Measurements from ENCODE around the gene SLF2. TPM values are rescaled to one million over a fixed set of nuclear protein-coding genes. Genes with fewer than 3 reads are reported as not detected.

Gene SLF2, protein sequence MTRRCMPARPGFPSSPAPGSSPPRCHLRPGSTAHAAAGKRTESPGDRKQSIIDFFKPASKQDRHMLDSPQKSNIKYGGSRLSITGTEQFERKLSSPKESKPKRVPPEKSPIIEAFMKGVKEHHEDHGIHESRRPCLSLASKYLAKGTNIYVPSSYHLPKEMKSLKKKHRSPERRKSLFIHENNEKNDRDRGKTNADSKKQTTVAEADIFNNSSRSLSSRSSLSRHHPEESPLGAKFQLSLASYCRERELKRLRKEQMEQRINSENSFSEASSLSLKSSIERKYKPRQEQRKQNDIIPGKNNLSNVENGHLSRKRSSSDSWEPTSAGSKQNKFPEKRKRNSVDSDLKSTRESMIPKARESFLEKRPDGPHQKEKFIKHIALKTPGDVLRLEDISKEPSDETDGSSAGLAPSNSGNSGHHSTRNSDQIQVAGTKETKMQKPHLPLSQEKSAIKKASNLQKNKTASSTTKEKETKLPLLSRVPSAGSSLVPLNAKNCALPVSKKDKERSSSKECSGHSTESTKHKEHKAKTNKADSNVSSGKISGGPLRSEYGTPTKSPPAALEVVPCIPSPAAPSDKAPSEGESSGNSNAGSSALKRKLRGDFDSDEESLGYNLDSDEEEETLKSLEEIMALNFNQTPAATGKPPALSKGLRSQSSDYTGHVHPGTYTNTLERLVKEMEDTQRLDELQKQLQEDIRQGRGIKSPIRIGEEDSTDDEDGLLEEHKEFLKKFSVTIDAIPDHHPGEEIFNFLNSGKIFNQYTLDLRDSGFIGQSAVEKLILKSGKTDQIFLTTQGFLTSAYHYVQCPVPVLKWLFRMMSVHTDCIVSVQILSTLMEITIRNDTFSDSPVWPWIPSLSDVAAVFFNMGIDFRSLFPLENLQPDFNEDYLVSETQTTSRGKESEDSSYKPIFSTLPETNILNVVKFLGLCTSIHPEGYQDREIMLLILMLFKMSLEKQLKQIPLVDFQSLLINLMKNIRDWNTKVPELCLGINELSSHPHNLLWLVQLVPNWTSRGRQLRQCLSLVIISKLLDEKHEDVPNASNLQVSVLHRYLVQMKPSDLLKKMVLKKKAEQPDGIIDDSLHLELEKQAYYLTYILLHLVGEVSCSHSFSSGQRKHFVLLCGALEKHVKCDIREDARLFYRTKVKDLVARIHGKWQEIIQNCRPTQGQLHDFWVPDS
- total RNA-seq (2022; extraction: Qiagen RNA extraction; ENCODE audit: low read depth) = 5.7 to 10.5 TPM (median 9.6 TPM) in 5 replicates

DNA sequence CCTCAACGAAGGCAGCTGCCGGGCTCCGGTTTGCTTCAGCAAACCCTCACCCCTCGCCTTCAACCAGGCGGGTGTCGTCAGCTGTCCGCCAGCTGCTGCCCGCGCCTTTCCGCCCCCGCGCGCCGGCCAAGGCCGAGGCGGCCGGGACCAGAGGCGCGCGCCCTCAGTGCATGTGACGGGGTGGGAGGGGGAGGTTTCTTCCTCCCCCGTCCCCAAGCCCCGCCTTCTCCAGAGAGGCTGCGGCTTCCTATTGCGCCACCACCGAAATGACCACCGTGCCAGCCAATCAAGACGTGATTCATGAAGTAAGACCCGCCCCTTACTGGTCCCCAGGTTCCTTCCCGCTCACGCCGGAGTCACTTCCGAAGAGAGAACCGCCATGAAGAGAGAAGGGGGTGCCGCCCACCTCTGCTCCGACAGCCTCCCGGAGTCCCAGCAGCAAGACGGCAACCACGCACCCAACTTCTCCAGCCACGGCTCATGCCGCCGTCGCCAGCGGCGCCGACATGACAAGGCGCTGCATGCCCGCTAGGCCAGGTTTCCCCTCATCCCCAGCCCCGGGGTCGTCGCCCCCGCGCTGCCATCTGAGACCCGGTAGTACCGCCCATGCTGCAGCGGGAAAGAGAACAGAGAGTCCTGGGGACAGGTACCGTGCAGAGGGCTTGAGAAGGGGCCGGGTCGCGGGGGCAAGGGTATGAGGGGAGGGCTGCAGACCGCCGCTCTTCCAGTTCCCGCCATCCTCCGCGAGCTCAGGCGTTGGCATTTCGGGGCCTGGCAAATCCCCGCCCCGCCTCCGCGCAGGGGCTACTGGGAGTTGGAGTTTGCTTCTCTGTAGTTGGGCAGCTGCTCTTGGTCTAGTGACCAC is at the start of gene SLF2:
Gene SLF2 (plus strand): TSS at position 359 of the 865 bp plus-strand sequence. CDS start 148 bp downstream, at position 507.

DNA sequence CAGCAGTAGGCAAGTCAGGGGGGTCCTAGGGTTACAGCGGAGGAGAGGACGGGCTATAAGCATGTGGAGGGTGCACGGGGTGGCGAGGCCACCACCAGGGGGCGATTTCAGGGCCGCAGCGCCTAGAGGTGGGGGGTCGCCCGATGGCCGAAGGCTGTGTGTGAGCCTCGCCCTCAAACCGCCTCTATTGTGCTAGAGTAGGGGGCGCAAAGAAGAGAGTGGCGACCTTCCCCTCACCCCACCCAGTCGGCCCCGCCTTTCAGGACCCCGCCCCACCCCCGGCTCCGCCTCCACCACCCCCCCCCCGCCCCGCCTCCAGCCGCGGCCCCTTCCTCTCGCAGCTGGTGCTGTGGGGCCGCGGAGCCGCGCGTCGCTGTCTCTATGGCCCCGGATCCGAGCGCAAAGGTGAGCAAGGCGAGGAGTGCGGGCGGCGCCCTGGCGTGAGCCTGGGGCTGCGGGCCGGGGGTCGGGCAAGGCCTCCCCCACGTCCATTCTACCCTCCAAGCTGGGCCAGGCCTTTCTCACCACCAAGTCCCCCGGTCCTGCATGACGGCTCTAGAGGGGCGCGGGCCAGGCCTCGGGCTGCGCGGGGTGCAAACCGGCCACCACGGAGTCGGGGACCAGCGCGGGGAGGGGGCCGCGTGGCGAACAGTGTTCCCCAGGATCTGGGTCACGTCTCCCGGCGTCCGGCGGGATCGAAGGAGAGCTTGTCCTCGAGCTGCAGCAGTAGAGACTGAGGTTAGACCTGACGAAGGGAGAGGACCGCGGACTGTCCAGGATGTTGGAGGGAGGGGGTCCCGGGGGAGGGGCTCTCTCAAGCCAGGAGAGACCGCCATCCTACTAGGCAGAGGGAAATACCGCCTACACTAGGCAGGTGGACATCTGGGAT is 56.7 kb downstream of the SLF2 start, which contains the start of gene SEMA4G:
Gene SEMA4G (plus strand): TSS at position 318 of the 889 bp plus-strand sequence. CDS start 3,409 bp downstream, outside the sequence.

DNA sequence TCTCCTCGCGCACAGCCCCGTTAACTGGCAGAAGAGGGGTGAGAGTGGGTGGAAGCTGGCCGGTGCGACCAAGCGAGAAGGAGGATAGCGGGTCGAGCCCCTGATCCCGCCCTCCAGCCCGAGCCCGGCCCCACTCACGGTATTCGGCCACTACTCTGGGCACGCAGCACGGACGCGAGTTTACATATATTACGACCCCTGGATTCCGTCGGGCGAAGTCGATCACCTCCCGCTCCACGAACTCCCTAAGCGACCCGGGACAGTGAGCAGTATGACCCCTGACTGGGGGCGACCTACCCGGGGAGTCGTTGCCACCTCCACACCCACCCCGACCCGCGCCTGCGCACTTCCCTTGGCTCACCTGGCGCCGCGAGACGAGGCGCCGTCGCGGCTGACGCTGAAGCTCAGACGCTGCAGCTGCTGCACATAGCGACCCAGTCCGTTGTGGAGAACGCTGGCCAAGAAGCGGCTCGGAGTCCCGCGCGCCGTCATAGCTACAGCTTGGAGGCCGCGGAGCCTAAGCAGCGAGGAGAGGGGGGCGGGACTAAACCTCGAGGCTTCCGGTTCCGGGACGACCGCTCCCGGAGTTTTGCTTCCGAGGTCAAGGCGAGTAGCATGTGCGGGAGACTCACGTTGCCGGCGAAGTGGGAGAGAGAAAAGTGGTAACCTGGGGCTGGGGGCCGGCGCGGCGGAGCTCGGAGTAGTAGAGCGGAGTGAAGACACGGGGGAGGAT is 74.4 kb downstream of the SLF2 start, which contains the start of the genes MRPL43 and TWNK:
Gene MRPL43 (minus strand): TSS at position 546 of the 733 bp plus-strand sequence. CDS start 54 bp downstream, at position 492.
Gene TWNK (plus strand): TSS at position 592 of the 733 bp plus-strand sequence. CDS start 668 bp downstream, outside the sequence.

DNA sequence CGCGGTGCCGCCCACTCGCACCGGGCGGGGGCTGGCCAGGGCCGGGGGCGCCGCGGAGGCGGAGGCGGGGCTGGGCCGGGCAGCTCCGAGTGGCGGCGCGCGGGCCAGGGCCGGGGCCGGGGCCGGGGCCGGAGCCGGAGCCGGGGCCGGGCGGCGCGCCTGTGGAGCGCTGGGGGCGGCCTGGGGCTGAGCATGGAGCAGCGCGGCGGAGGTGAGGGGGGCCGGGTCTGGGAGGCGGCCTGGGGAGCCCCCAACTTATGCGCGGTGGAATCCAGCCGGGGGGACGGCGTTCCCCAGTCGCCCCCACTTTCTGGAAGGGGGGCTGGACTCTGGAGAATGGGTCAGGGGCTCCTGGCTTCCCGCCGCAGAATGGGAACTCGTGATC is 87.0 kb downstream of the SLF2 start, which contains the start of gene LZTS2:
Gene LZTS2 (plus strand): TSS at position 67 of the 385 bp plus-strand sequence. CDS start 2,731 bp downstream, outside the sequence.

Other genes with a start within 250 kb of the SLF2 start
- gene PAX2, start 167.4 kb upstream of the SLF2 start, total RNA-seq (2022; extraction: Qiagen RNA extraction; ENCODE audit: low read depth) = 0.23 to 0.34 TPM (median 0.33 TPM) in 5 replicates
- gene SEMA4G, start 56.5 kb downstream of the SLF2 start, total RNA-seq (2022; extraction: Qiagen RNA extraction; ENCODE audit: low read depth) = 8.3 to 11.0 TPM (median 9.7 TPM) in 5 replicates
- 76.3 to 106 TPM (median 97.8 TPM) in 5 replicates for gene MRPL43, start 74.5 kb downstream of the SLF2 start, total RNA-seq (2022; extraction: Qiagen RNA extraction; ENCODE audit: low read depth)
- gene TWNK, start 74.6 kb downstream of the SLF2 start, total RNA-seq (2022; extraction: Qiagen RNA extraction; ENCODE audit: low read depth) = 40.4 to 51.7 TPM (median 47.3 TPM) in 5 replicates
- 30.7 to 47.3 TPM (median 38.8 TPM) in 5 replicates for gene LZTS2, start 86.8 kb downstream of the SLF2 start, total RNA-seq (2022; extraction: Qiagen RNA extraction; ENCODE audit: low read depth)
- 0.61 to 1.1 TPM (median 0.63 TPM) in 5 replicates for gene PDZD7, start 118.2 kb downstream of the SLF2 start, total RNA-seq (2022; extraction: Qiagen RNA extraction; ENCODE audit: low read depth)
- gene SFXN3, start 118.3 kb downstream of the SLF2 start, total RNA-seq (2022; extraction: Qiagen RNA extraction; ENCODE audit: low read depth) = 39.7 to 48.0 TPM (median 42.5 TPM) in 5 replicates
- gene KAZALD1, start 149.0 kb downstream of the SLF2 start, total RNA-seq (2022; extraction: Qiagen RNA extraction; ENCODE audit: low read depth) = 1.9 to 3.1 TPM (median 2.6 TPM) in 5 replicates
- gene TLX1, start 218.3 kb downstream of the SLF2 start, total RNA-seq (2022; extraction: Qiagen RNA extraction; ENCODE audit: low read depth) = not detected in 5 replicates